Measurements from ENCODE around the gene PARP6.

GRCh38 chr15:72319985-72320671, 47.8 kb upstream of the PARP6 start, which contains the start of gene CELF6:
- TF ChIP-seq CTCF (conservative IDR thresholded peaks at IDR 0.05) (no peak), ZFX (IDR thresholded peaks at IDR 0.05) (no peak)

Measured in C4-2B (cell line).